TTC549 (cell line): ENCODE data around the gene WDFY2.
"Not testable (repeated sequence)": the region's sequence is repeated elsewhere in the genome, so short reads cannot be mapped to it uniquely, and the experiment has no call there.

Experiments used
- FAIRE-seq: peaks from 2 replicates; lab custom pipeline; 2012; peaks lifted over from hg19 to GRCh38; lab: Jason Lieb, UNC

WDFY2 gene

GRCh38 chr13:51564252-51564651, 20.0 kb upstream of the WDFY2 start:
- FAIRE-seq: no peak

GRCh38 chr13:51564671-51565070, 19.6 kb upstream of the WDFY2 start:
- no peak for FAIRE-seq

- not testable (repeated sequence) for FAIRE-seq
Measured at GRCh38 chr13:51569001-51569400, 15.3 kb upstream of the WDFY2 start.

- FAIRE-seq: no peak
Measured at GRCh38 chr13:51576754-51577153, 7.5 kb upstream of the WDFY2 start.

- FAIRE-seq: no peak
Measured at GRCh38 chr13:51577690-51578089, 6.6 kb upstream of the WDFY2 start.

- no peak for FAIRE-seq
Measured at GRCh38 chr13:51579676-51580075, 4.6 kb upstream of the WDFY2 start.

GRCh38 chr13:51581148-51581820, 3.0 kb upstream of the WDFY2 start:
- FAIRE-seq: no peak

- FAIRE-seq: no peak
Measured at GRCh38 chr13:51583469-51583874, 790 bp upstream of the WDFY2 start.

- FAIRE-seq: no peak
Measured at GRCh38 chr13:51584731-51585672, 740 bp downstream of the WDFY2 start.

- no peak for FAIRE-seq
Measured at GRCh38 chr13:51585696-51586095, 1.4 kb downstream of the WDFY2 start.

- FAIRE-seq: no peak
Measured at GRCh38 chr13:51587372-51587771, 3.1 kb downstream of the WDFY2 start.

GRCh38 chr13:51588406-51588949, 4.2 kb downstream of the WDFY2 start:
- FAIRE-seq: no peak

GRCh38 chr13:51589793-51590192, 5.5 kb downstream of the WDFY2 start:
- FAIRE-seq: no peak

- FAIRE-seq: no peak
Measured at GRCh38 chr13:51590231-51590970, 6.1 kb downstream of the WDFY2 start.

- no peak for FAIRE-seq
Measured at GRCh38 chr13:51590971-51591627, 6.8 kb downstream of the WDFY2 start.

GRCh38 chr13:51591938-51592337, 7.7 kb downstream of the WDFY2 start:
- FAIRE-seq: not testable (repeated sequence)

- FAIRE-seq: no peak
Measured at GRCh38 chr13:51594432-51594831, 10.2 kb downstream of the WDFY2 start.

GRCh38 chr13:51595416-51595815, 11.2 kb downstream of the WDFY2 start:
- no peak for FAIRE-seq

GRCh38 chr13:51596541-51596940, 12.3 kb downstream of the WDFY2 start:
- no peak for FAIRE-seq

GRCh38 chr13:51599444-51600176, 15.3 kb downstream of the WDFY2 start:
- FAIRE-seq: no peak

- no peak for FAIRE-seq
Measured at GRCh38 chr13:51600703-51601102, 16.4 kb downstream of the WDFY2 start.
